ENCODE data around the gene WDTC1. TPM values are rescaled to one million over a fixed set of nuclear protein-coding genes. Genes with fewer than 3 reads are reported as not detected.

Gene WDTC1
- total RNA-seq, 4 donors from 2014 or later: 36.8 to 85.5 (median 60.6) TPM

DNA sequence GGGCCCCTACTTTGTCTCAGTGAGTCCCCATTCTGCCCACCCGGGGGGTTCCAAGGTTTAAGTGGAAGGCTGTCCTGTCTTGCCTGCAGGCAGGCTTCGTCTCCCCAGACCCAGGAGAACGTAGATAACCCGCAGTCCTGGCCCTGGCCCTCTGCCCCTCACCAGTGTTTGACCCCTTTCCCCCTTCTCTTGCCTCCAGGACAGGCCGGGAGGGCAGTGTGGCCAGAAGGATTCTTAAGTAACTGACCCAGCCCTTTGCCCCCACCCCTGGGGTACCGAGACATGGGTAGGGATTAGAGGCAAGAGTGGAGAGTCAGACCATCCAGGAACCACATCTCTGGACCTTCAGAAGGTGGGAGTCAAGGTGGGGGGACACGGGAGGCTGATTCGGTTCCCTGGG lies 96.4 kb downstream of the WDTC1 start:
- TF ChIP-seq, protein P1, sequence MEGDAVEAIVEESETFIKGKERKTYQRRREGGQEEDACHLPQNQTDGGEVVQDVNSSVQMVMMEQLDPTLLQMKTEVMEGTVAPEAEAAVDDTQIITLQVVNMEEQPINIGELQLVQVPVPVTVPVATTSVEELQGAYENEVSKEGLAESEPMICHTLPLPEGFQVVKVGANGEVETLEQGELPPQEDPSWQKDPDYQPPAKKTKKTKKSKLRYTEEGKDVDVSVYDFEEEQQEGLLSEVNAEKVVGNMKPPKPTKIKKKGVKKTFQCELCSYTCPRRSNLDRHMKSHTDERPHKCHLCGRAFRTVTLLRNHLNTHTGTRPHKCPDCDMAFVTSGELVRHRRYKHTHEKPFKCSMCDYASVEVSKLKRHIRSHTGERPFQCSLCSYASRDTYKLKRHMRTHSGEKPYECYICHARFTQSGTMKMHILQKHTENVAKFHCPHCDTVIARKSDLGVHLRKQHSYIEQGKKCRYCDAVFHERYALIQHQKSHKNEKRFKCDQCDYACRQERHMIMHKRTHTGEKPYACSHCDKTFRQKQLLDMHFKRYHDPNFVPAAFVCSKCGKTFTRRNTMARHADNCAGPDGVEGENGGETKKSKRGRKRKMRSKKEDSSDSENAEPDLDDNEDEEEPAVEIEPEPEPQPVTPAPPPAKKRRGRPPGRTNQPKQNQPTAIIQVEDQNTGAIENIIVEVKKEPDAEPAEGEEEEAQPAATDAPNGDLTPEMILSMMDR (IDR thresholded peaks at IDR 0.05 in 4 of 5, conservative IDR thresholded peaks at IDR 0.05 in 1 of 5): no peak
- no peak for TF ChIP-seq POLR2A (IDR thresholded peaks at IDR 0.05)
- intact Hi-C loops (cut with DNase I; ENCODE audit: low total_unique reads): no loop called here
- Histone ChIP-seq H3K9me3 (no peaks in the 10 kb centered on the region), H3K27ac (no peak overlapping the region), H3K4me1 (peaks cover 19 to 26% of the 10 kb centered on the region in 2 donors), H3K27me3 (no peaks in the 10 kb centered on the region), H3K36me3 (peaks cover 0 to 41% of the 10 kb centered on the region in 2 donors), H3K4me3 (no peak overlapping the region)
- ATAC-seq (no peak), DNase-seq (no peak)
- in situ Hi-C loops (cut with MboI; ENCODE audit: low sequenced_read_pairs in 4 of 4): no loop called here

DNA sequence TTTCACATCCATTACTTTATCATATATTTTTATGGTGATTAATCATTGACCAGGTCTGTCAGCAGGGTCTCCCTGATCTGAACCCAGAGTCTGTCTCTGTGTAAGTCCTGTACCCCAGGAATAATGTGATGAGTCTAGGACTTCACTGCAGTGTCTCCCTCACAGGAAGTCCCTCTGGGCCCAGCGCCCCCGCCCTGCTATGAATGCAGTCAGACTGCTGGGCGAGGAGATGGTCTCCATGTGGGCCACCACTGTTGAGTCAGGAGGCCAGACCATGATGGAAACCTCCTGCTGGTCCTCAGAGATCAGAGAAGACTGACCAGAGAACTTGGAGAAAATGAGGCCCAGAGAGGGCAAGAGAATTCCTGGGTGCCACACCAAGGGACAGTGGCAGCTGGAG lies 97.0 kb downstream of the WDTC1 start:
- ATAC-seq: no peak
- no peak for DNase-seq
- Histone ChIP-seq H3K27me3 (no peaks in the 10 kb centered on the region), H3K4me3 (no peak overlapping the region), H3K36me3 (peaks cover 0 to 46% of the 10 kb centered on the region in 2 donors), H3K27ac (no peak overlapping the region), H3K4me1 (peaks cover 14 to 24% of the 10 kb centered on the region in 2 donors), H3K9me3 (no peaks in the 10 kb centered on the region)
- TF ChIP-seq, protein P1 (IDR thresholded peaks at IDR 0.05 in 4 of 5, conservative IDR thresholded peaks at IDR 0.05 in 1 of 5): no peak
- no peak for TF ChIP-seq POLR2A (IDR thresholded peaks at IDR 0.05)
- in situ Hi-C loops (cut with MboI; ENCODE audit: low sequenced_read_pairs in 4 of 4) (no loop called here), intact Hi-C loops (cut with DNase I; ENCODE audit: low total_unique reads) (no loop called here)

DNA sequence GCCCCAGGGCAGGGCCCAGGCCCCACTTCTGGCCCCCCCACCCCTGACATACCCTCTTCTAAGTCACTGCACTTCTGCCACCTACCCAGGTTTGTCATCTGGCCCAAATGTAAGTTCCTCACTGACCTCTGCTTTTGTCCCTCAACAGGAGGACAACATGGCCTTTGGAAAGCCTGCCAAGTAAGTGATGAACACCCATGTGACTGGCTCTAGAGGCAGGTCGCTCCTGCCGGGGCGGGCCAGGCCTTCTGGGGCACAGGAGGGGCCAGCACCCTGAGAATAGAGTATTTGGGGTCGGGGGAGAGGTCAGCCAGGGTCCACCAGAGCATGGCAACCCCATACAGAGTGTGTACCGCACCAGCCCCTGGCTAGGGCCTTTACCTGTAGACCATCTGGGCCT lies 97.5 kb downstream of the WDTC1 start:
- DNase-seq: no peak
- Histone ChIP-seq H3K4me1 (peaks cover 9 to 20% of the 10 kb centered on the region in 2 donors), H3K27me3 (no peaks in the 10 kb centered on the region), H3K4me3 (no peak overlapping the region), H3K9me3 (no peaks in the 10 kb centered on the region), H3K27ac (no peak overlapping the region), H3K36me3 (peaks cover 0 to 47% of the 10 kb centered on the region in 2 donors)
- intact Hi-C loops (cut with DNase I; ENCODE audit: low total_unique reads) (no loop called here), in situ Hi-C loops (cut with MboI; ENCODE audit: low sequenced_read_pairs in 4 of 4) (no loop called here)
- TF ChIP-seq, protein P1 (IDR thresholded peaks at IDR 0.05 in 4 of 5, conservative IDR thresholded peaks at IDR 0.05 in 1 of 5): no peak
- TF ChIP-seq POLR2A (IDR thresholded peaks at IDR 0.05): no peak
- ATAC-seq: no peak

DNA sequence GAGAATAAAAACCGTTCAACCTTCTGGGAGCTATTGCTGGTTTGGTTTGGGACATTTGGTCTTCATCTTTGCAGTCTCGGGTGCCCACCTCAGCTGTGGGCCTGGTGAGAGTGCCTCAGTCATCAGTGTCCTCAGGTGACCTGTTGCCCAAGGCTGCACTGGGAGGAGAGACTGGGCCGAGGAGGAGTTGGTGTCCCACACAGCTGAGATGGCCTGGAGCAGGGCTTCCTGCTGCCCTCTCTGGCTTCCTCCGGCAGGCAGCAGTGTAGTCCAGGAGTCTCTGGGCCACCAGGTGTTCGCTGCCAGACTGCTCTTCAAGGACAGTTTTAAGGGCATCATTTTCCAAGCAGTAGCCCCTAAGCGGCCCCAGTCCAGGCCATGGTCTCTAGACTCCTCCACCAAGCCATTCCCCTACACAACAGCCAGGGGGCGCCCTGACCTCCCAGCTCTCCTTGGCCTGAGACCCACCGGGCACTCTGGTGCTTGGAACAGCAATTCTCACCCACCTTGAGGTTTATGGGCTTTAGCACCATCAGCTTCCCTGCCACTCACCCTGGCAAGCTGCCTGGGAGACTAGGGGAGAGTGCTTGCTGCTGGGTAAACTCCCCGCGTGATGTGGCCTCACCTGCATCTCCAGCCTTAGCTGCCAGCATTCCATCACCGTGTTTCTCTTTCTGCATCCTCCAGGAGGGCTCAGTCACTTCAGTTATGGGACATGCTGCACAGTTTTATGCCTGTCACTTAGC lies 98.3 kb downstream of the WDTC1 start:
- H3K27ac ChIP-seq: no peak overlapping the region
- in situ Hi-C loops (cut with MboI; ENCODE audit: low sequenced_read_pairs in 4 of 4): no loop called here
- intact Hi-C loops (cut with DNase I; ENCODE audit: low total_unique reads): no loop called here

More for the DNA sequence above, 98.3 kb downstream of the WDTC1 start:
- Histone ChIP-seq H3K4me3 (no peak overlapping the region), H3K27me3 (no peaks in the 10 kb centered on the region), H3K4me1 (peaks cover 6 to 13% of the 10 kb centered on the region in 2 donors), H3K36me3 (peaks cover 0 to 47% of the 10 kb centered on the region in 2 donors), H3K9me3 (no peaks in the 10 kb centered on the region)
- peak; percentile 30 to 47 for ATAC-seq
- TF ChIP-seq, protein P1 (IDR thresholded peaks at IDR 0.05 in 4 of 5, conservative IDR thresholded peaks at IDR 0.05 in 1 of 5): peak; percentile 39 to 81 (median 80)
- TF ChIP-seq POLR2A (IDR thresholded peaks at IDR 0.05): no peak
- DNase-seq: no peak
